PFSK-1 (cell line): ENCODE data around the gene HTR2A.

Source experiments
- POLR2AphosphoS5 ChIP-seq: IDR thresholded peaks from 2 replicates; pipeline ENCODE4 v1.6.1; 2012; ENCODE audit warnings: low read depth, mild to moderate bottlenecking, control low read depth, low read length, moderate library complexity
- REST ChIP-seq, 2 experiments: IDR thresholded peaks; 2 replicates each; pipeline versions ENCODE4 v1.6.1 to v1.8.0; 2011 to 2012; ENCODE audit warnings: low read depth in 2 of 2, low read length in 2 of 2, control low read depth in 1 of 2, inconsistent platforms in 1 of 2, mild to moderate bottlenecking in 1 of 2, moderate library complexity in 1 of 2; ENCODE audit not compliant: insufficient read depth in 1 of 2
- TAF1 ChIP-seq: IDR thresholded peaks from 2 replicates; pipeline ENCODE4 v1.6.1; 2012; ENCODE audit warnings: low read length, control low read depth, borderline replicate concordance; ENCODE audit not compliant: insufficient read depth

- TF ChIP-seq POLR2AphosphoS5: no peak
- TF ChIP-seq TAF1: no peak
- no peak for TF ChIP-seq REST (IDR thresholded peaks at IDR 0.05; ENCODE audit: insufficient read depth in 1 of 2, low read depth in 2 of 2, low read length in 2 of 2)
Measured at GRCh38 chr13:46855166-46855565, 41.7 kb downstream of the HTR2A start.
